ENCODE results near the gene KLK11.
A peak's percentile ranks its signal among the peaks of the same experiment; 100 is the strongest.

The KLK11 gene

GRCh38 chr19:51027126-51027806 is 850 bp upstream of the KLK11 start:
- no peak for DNase-seq

- no peak for DNase-seq
Measured at GRCh38 chr19:51025809-51026553, 435 bp downstream of the KLK11 start.

GRCh38 chr19:51025401-51025800 is 1.0 kb downstream of the KLK11 start:
- no peak for DNase-seq

GRCh38 chr19:51024924-51025323 is 1.5 kb downstream of the KLK11 start:
- DNase-seq: no peak

GRCh38 chr19:51023946-51024345 is 2.5 kb downstream of the KLK11 start:
- no peak for DNase-seq

GRCh38 chr19:51022526-51022925 is 3.9 kb downstream of the KLK11 start:
- DNase-seq: no peak

- DNase-seq: peak; percentile 51
Measured at GRCh38 chr19:51020988-51021651, 5.3 kb downstream of the KLK11 start.

- DNase-seq: no peak
Measured at GRCh38 chr19:51019544-51019925, 6.9 kb downstream of the KLK11 start, which contains the start of gene KLK10. TSS of gene KLK10 (minus strand) at chr19:51019709. CDS start at chr19:51019130, 579 bp downstream.

- peak; percentile 22 for DNase-seq
Measured at GRCh38 chr19:51018745-51019543, 7.5 kb downstream of the KLK11 start.

- peak; percentile 69 for DNase-seq
Measured at GRCh38 chr19:51016798-51017683, 9.4 kb downstream of the KLK11 start.

- DNase-seq: no peak
Measured at GRCh38 chr19:51015691-51016267, 10.6 kb downstream of the KLK11 start.

- DNase-seq: no peak
Measured at GRCh38 chr19:51014242-51014641, 12.2 kb downstream of the KLK11 start.

- DNase-seq: no peak
Measured at GRCh38 chr19:51012661-51013190, 13.7 kb downstream of the KLK11 start.

- DNase-seq: no peak
Measured at GRCh38 chr19:51010066-51010795, 16.2 kb downstream of the KLK11 start.

- no peak for DNase-seq
Measured at GRCh38 chr19:51009061-51009891, 17.1 kb downstream of the KLK11 start.

- no peak for DNase-seq
Measured at GRCh38 chr19:51007488-51007887, 18.9 kb downstream of the KLK11 start.

GRCh38 chr19:51006406-51006805 is 20.0 kb downstream of the KLK11 start:
- DNase-seq: no peak

- no peak for DNase-seq
Measured at GRCh38 chr19:51005248-51005647, 21.2 kb downstream of the KLK11 start.

GRCh38 chr19:51003316-51003715 is 23.1 kb downstream of the KLK11 start:
- no peak for DNase-seq
